RPMI8226 (cell line): ENCODE results near the gene DZANK1.
"Not testable (repeated sequence)": the region's sequence is repeated elsewhere in the genome, so short reads cannot be mapped to it uniquely, and the experiment has no call there.

Experiments
- DNase-seq: peaks from one replicate; pipeline ENCODE4 v3.0.0-alpha.2; 2015

The DZANK1 gene

GRCh38 chr20:18466894-18467730 lies at the start of gene DZANK1, which contains the start of gene POLR3F:
DZANK1 (minus strand) TSS chr20:18467030; CDS start chr20:18465358, 1,672 bp downstream.
POLR3F (plus strand) TSS chr20:18467390; CDS start chr20:18467507, 117 bp downstream.
- DNase-seq = peak; percentile 97

- DNase-seq = no peak
These were observed 49.1 kb upstream of the DZANK1 start for GRCh38 chr20:18515973-18516372.

DNA sequence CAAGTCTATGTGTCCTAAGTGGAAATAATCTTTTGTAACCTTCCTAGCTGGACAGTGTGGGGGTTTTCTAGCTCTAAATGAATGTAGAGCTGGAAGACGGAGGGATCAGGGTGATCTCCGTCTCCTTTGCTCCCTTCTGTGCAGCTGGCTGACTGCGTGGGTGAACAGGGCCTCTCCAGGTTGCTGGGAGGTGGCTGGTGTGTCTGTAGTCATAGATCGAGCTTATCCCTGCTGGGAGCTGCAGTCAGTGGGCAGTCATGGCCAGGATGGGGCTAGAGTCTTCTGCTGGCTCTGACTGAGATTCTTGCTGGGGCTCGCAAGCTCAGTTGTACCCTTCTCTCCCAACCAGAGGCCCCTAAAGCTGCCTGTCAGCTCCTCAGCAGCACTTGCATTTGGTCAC lies 47.3 kb upstream of the DZANK1 start:
- DNase-seq = no peak

- no peak for DNase-seq
These were observed 46.4 kb upstream of the DZANK1 start for GRCh38 chr20:18513208-18513607.

DNA sequence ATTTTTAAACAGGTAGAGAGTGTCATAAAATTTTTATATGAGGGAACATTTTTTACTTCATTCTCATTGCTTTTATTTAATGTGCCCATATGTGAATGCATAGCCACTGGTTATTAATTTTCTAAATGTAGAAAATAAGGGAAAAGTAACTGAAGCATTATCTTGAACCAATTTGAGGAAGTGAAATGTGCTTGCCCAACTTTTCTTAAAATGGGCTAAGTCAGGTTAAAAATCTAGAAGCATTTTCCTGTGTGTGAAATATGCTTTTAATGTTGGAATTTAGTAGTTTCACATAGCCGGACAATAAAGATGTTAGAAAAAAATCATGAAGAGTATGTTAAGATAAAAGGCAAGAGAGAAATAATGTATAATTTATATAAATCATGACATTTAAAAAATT lies 44.7 kb upstream of the DZANK1 start:
- DNase-seq = peak; percentile 50

DNA sequence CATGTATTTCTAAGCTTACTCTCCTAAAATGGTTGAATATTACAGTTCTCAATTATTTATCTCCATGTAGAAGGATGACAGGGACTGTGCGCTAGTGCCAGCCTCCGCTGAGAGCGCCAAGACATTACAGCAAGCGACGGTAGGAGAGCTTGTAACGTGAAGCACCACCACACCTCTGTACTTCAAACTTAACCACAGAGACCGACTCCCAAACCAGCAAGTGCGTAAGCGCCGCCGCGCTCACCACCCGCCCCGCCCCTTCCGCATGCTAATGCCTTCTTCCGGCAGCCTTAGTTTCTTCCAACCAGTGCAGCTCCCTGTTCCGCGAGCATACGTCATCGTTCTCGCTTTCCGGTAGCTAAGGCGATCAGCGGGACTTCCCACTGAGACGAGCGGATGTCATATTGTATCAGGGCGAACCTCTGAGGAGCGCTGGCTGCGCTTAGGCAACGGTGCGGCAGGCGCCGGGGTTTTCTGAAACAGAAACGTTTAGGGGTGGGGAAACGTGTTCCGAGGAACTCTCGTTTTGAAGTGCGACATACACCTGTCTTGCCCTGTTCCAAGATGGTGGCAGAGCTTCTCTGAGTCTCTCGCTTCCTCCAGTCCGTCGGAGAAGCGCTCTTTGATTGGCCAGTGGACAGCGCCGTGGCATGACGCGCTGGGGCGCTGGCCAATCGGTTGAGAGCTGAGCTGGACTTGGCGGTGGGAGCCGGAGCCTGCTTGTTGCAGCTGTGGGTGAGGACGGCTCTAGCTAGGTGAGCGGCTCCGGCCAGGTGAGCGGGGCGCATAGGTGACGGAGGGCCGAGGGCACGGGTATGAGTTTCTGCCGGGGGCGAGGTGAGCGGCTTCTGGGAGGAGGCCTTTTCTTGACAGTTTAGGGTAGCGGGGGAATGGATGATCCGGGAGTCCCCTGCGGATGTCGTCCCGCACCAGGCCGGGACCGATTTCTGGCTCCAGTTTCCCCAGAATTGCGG lies 40.7 kb upstream of the DZANK1 start, which contains the start of gene SEC23B:
Gene SEC23B (plus strand): TSS at position 723 of the 974 bp plus-strand sequence. CDS start 2,896 bp downstream, outside the sequence.
- peak; percentile 98 for DNase-seq

GRCh38 chr20:18506744-18507143 lies 39.9 kb upstream of the DZANK1 start:
- peak; percentile 14 for DNase-seq

GRCh38 chr20:18504479-18505060 lies 37.7 kb upstream of the DZANK1 start:
- no peak for DNase-seq

DNA sequence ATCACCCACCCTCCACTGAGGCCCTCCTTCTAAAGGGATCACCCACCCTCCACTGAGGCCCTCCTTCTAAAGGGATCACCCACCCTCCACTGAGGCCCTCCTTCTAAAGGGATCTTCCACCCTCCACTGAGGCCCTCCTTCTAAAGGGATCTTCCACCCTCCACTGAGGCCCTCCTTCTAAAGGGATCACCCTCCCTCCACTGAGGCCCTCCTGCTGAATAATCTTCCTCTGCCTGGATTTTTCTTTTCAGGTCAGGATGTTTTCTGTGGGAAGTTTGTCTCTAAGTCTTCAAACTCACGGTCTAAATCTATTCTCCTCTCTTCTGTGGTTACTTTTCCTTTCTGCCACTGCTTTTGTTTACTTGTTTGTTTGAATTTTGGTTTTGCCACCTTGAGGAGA lies 34.8 kb upstream of the DZANK1 start:
- not testable (repeated sequence) for DNase-seq

GRCh38 chr20:18497603-18498002 lies 30.8 kb upstream of the DZANK1 start:
- DNase-seq = no peak

GRCh38 chr20:18496740-18497592 lies 30.1 kb upstream of the DZANK1 start, which contains the start of gene RBBP9:
RBBP9 (minus strand) TSS chr20:18497225; CDS start chr20:18497167, 58 bp downstream.
- DNase-seq = peak; percentile 87

- no peak for DNase-seq
These were observed 29.2 kb upstream of the DZANK1 start for GRCh38 chr20:18496042-18496441.

GRCh38 chr20:18488301-18488700 lies 21.5 kb upstream of the DZANK1 start:
- no peak for DNase-seq

- DNase-seq = no peak
These were observed 14.8 kb upstream of the DZANK1 start for GRCh38 chr20:18481596-18481995.

DNA sequence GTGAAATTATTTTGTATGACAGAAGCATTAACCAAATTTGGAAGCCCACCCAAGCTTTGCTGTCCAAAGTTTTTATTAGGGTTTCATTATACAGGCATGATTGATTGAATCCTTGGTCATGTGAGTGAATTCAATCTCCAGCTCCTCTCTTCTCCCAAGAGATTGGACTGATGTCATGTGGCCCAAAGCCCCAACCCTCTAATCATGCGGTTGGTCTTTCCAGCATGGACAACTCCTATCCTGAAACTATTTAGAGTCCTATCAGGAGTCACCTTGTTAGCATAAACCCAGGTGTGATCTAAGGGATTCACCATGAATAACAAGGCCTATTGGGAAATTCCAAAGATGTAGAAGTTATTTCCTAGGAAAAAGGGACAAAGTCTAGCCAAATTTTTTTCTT lies 11.0 kb upstream of the DZANK1 start:
- no peak for DNase-seq

DNA sequence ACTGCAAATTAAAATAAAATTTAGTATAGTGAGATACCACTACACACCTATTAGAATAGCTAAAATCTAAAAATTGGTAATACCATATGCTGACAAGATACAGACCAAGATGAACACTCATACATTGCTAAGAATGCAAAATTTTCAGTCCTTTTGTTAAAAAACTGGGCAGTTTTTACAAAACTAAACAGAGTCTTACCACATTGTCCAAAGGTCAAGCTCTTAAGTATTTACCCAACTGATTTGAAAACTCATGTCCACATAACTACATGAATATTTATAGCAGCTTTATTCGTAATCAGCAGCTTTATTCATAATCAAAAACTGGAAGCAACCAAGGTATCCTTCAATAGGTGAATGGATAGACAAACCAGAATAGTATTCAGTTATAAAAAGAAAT lies 10.4 kb upstream of the DZANK1 start:
- DNase-seq = no peak

DNA sequence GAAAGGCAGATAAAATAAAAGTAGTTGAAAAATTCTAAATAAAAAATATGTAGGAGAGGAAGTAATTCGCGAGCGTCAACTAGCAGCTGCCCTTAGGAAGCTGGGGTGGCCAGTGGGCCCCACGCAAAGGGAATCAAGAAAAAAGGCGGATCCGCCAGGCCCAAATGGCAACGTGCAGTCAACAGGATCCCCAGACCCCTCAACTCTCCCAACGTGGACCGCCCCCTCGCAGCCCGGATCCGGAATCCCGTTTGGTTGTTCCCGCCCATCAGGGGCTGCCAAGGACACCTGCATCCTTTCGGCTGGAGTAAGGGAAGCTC lies 296 bp downstream of the DZANK1 start:
- no peak for DNase-seq

- DNase-seq = no peak
These were observed 1.2 kb downstream of the DZANK1 start for GRCh38 chr20:18465536-18466200.

DNA sequence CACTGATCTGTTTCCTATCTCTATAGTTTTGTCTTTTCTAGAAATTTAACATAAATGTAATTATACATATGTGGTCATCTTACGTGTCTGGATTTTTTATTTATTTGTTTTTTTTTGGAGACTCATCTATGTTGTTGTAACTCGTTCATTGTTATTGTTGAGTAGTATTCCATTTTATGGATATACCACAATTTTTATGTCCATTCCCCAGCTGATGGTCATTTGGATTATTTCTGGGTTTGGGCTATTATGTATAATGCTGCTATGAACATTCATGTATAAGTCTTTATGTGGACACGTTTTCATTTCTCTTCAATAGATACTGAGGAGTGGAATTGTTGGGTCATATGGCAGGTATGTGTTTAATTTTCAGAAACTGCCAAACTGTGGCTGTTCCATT lies 10.2 kb downstream of the DZANK1 start:
- DNase-seq = no peak

DNA sequence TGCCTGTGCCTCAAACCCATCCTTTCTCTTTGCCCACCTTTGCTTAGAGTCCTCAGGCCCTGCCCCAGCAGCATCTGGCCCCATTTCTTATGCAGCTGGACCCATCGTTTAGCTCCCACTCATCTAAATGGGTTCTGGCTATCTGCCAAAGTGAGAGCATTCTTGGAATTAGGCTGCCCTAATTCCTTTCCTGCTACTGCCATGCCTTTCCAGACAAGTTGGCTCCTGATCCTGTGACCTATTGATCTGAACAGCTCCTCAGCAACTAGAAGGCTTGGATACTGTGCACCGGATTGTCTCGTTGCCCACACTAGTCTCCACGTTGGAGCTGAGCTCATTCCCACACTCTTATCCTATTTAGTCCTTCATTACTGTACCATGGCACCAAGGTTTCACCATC lies 22.9 kb downstream of the DZANK1 start:
- DNase-seq = no peak

GRCh38 chr20:18440403-18440802 lies 26.4 kb downstream of the DZANK1 start:
- DNase-seq = no peak

DNA sequence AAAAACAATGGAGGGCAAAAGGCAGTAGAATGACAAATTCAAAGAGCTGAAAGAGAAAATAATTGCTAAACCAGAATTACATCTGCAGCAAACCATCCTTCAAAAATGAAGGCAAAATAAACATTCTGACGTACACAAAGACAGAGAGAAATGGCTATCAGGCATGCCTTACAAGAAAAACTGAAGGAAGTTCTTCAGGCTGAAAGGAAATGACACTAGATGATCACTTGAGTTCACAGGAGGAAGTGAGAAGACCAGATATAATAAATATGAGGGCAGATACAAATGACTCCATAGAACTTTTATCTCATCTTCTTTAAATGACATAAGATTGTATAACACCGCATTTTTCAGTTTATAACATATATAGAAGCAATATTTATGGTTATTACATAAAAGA lies 30.0 kb downstream of the DZANK1 start:
- no peak for DNase-seq
